OCI-LY7 (cell line): ENCODE measurements around the gene GALNT2. TPM values are rescaled to one million over a fixed set of nuclear protein-coding genes. Genes with fewer than 3 reads are reported as not detected.
A peak's percentile ranks its signal among the peaks of the same experiment; 100 is the strongest.

Experiments used
- BruUV-seq: library from RNA; stranded (reverse); fragments of 400-500 nt; replicated peaks from 2 replicates; lab custom pipeline; 2021; lab: Mats Ljungman, UMichigan
- CTCF ChIA-PET: fragments of 300-600 bp; sonication (Branson Sonifier 250); formaldehyde crosslinking; loops from one replicate; lab custom pipeline; 2022; ENCODE audit warnings: antibody characterized with exemption; ENCODE audit not compliant: unreplicated experiment; lab: Charles Lee
- POLR2A ChIA-PET: fragments of 300-600 bp; sonication (Branson Sonifier 250); formaldehyde crosslinking; loops from one replicate; lab custom pipeline; 2022; ENCODE audit warnings: antibody characterized with exemption; lab: Charles Lee
- DNase-seq: peaks from one replicate; pipeline ENCODE4 v3.0.0-alpha.2; 2015; ENCODE audit warnings: low spot score
- H2AFZ ChIP-seq: fragments of 200-600 bp; sonication (generic), shearing (Covaris generic); 2 replicates; pipeline ENCODE4 v1.6.1; 2014; ENCODE audit warnings: mild to moderate bottlenecking, antibody characterized with exemption, low read length, moderate library complexity
- H3K27ac ChIP-seq: fragments of 200-600 bp; sonication (generic); 2 replicates; pipeline ENCODE4 v1.5.1; 2014; ENCODE audit warnings: mixed run types, low read depth, mild to moderate bottlenecking, moderate library complexity, low read length, inconsistent platforms; ENCODE audit not compliant: poor library complexity, severe bottlenecking
- H3K36me3 ChIP-seq: fragments of 200-600 bp; sonication (generic); 2 replicates; pipeline ENCODE4 v1.6.1; 2014; ENCODE audit warnings: mild to moderate bottlenecking, antibody characterized with exemption, low read length, moderate library complexity, mixed read lengths; ENCODE audit not compliant: insufficient read depth
- H3K4me1 ChIP-seq: fragments of 200-600 bp; sonication (generic); 2 replicates; pipeline ENCODE4 v1.5.1; 2014; ENCODE audit warnings: mild to moderate bottlenecking, low read length; ENCODE audit not compliant: insufficient read depth, poor library complexity, severe bottlenecking
- H3K4me2 ChIP-seq: fragments of 200-600 bp; sonication (generic); 2 replicates; pipeline ENCODE4 v1.6.1; 2014; ENCODE audit warnings: mild to moderate bottlenecking, low read length
- H3K4me3 ChIP-seq: fragments of 200-600 bp; sonication (generic); 2 replicates; pipeline ENCODE4 v1.5.1; 2014; ENCODE audit warnings: mild to moderate bottlenecking, low read depth, low read length; ENCODE audit not compliant: poor library complexity, severe bottlenecking
- H3K79me2 ChIP-seq: fragments of 200-600 bp; sonication (generic); 2 replicates; pipeline ENCODE4 v1.6.1; 2016; ENCODE audit warnings: low read depth, mild to moderate bottlenecking, low read length, moderate library complexity, mixed read lengths; ENCODE audit not compliant: insufficient read depth
- H3K9me2 ChIP-seq: fragments of 200-600 bp; sonication (generic); 2 replicates; pipeline ENCODE4 v1.6.1; 2016; ENCODE audit warnings: mild to moderate bottlenecking, low read length, mixed read lengths; ENCODE audit not compliant: insufficient read depth
- H3K9me3 ChIP-seq: fragments of 200-600 bp; sonication (generic); 2 replicates; pipeline ENCODE4 v1.6.1; 2014; ENCODE audit warnings: mild to moderate bottlenecking, mixed run types, low read length, mixed read lengths
- H4K20me1 ChIP-seq: fragments of 200-600 bp; sonication (generic); 2 replicates; pipeline ENCODE4 v1.6.1; 2014; ENCODE audit warnings: mild to moderate bottlenecking, antibody characterized with exemption, low read length, moderate library complexity, mixed read lengths; ENCODE audit not compliant: insufficient read depth
- EZH2phosphoT487 ChIP-seq: fragments of 200-600 bp; sonication (generic); IDR thresholded peaks from 2 replicates; pipeline ENCODE4 v1.6.1; 2018; ENCODE audit warnings: low read depth, borderline replicate concordance, mild to moderate bottlenecking, mixed run types, antibody characterized with exemption, low read length, moderate library complexity, mixed read lengths
- intact Hi-C: fragments of 100-400 bp; cut with micrococcal nuclease; formaldehyde crosslinking; loops from one replicate; pipeline ENCODE4 v1.10.0; 2022; ENCODE audit not compliant: unreplicated experiment
- total RNA-seq, 2 experiments: library from RNA; depleted of rRNA in 1 of 2; stranded (reverse); fragments of >200 nt in 1 of 2; shearing (Covaris generic) in 1 of 2; gene quantifications; 2 replicates each; pipeline ENCODE4 v1.2.3, GENCODE V29; 2014 to 2022
- TF ChIP-seq, protein P1 (sequence below): fragments of 200-600 bp; sonication (generic); conservative IDR thresholded peaks from 2 replicates; pipeline ENCODE4 v1.5.1; 2014; ENCODE audit warnings: mild to moderate bottlenecking, antibody characterized with exemption, low read length, moderate library complexity, mixed read lengths

The GALNT2 gene
- total RNA-seq, 2 experiments from 2014 or later, result 29.9 to 67.3 TPM

DNA sequence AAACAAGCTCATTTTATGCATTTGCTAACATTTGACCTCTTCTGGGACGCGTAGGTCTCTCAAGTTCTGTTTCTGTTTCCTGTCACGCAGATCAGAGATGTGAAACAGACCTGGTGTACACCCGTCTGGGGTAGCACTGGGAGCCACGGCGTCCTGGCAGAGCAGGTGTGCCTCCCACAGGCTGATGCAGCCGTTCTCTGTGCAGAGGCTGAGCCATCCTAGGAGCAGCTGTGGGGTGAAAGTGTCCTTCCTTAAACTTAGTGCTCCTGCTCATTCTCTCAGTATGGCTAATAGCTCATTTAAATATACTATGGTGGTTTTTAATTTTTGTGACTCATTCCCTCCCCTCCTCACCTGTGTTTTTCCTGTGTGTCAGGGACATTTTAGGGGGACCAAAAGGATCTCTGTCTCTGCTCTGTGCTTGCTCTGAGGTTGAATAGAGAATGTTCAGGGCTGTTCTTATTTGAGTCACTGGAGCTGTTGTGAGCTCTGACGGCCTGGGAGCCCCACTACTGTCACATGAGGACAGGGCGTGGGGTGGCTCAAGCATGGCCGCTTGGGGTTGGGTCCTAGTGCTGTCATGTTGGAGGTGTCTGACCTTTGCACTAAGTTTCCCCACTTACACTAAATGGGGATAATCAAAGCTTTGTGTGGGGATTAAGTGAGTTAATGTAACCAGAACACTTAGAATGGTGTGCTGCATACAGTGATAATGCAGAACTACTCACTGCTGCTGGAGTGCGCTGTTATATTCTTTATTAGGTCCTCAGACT lies 43.0 kb downstream of the GALNT2 start:
- peak overlapping the region; percentile 25 for H3K4me3 ChIP-seq
- BruUV-seq, result no TSS peak
- CTCF ChIA-PET, result interaction anchor here (0.6 to 1.6 kb wide), 7 partner anchors 12 to 64 kb away, joined by 3 to 5 read pairs (median 3); no protein-coding TSS in a partner anchor
- peaks cover 41% of the 10 kb centered on the region; the same call in 1 of the 2 replicates for H3K79me2 ChIP-seq
- H4K20me1 ChIP-seq, result no peaks in the 10 kb centered on the region
- DNase-seq, result peak; percentile 88
- H3K4me2 ChIP-seq, result peak overlapping the region; percentile 56
- peaks cover 80% of the 10 kb centered on the region for H3K4me1 ChIP-seq
- intact Hi-C loops, result loop anchor here (1.0 to 5.0 kb wide), 3 partner anchors 13 to 253 kb away; no protein-coding TSS in a partner anchor
- TF ChIP-seq, protein P1, sequence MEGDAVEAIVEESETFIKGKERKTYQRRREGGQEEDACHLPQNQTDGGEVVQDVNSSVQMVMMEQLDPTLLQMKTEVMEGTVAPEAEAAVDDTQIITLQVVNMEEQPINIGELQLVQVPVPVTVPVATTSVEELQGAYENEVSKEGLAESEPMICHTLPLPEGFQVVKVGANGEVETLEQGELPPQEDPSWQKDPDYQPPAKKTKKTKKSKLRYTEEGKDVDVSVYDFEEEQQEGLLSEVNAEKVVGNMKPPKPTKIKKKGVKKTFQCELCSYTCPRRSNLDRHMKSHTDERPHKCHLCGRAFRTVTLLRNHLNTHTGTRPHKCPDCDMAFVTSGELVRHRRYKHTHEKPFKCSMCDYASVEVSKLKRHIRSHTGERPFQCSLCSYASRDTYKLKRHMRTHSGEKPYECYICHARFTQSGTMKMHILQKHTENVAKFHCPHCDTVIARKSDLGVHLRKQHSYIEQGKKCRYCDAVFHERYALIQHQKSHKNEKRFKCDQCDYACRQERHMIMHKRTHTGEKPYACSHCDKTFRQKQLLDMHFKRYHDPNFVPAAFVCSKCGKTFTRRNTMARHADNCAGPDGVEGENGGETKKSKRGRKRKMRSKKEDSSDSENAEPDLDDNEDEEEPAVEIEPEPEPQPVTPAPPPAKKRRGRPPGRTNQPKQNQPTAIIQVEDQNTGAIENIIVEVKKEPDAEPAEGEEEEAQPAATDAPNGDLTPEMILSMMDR, result peak; percentile 61
- TF ChIP-seq EZH2phosphoT487, result no peak
- POLR2A ChIA-PET, result interaction anchor here (0.6 to 4.5 kb wide), 13 partner anchors 11 to 553 kb away, joined by 3 to 40 read pairs (median 4); no protein-coding TSS in a partner anchor
- H3K36me3 ChIP-seq, result peaks cover 11% of the 10 kb centered on the region; the same call in 1 of the 2 replicates
- H3K9me2 ChIP-seq, result no peaks in the 10 kb centered on the region
- H2AFZ ChIP-seq, result no peak overlapping the region
- H3K27ac ChIP-seq, result peak overlapping the region; percentile 79
- H3K9me3 ChIP-seq, result no peaks in the 10 kb centered on the region

DNA sequence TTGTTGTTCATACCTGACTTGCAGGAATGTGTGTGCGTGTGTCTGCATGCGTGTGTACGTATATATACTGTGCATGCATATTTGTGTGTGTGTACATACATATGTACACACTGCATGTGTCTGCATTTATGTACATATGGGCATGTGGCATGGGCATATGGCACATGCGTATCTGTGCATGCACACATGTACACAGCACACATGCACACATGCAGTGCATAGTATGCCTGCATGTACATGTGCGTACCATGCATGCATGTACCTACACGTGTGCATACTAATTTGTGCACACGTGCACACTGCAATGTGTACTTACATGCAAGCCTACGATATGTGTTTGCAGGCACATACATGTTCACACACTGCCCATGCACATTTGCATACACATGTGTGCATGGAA lies 43.9 kb downstream of the GALNT2 start:
- no peak for DNase-seq
- Histone ChIP-seq H3K4me3 (no peak overlapping the region), H2AFZ (no peak overlapping the region), H3K9me3 (no peaks in the 10 kb centered on the region), H3K4me2 (peak overlapping the region; percentile 63), H3K4me1 (peaks cover 71% of the 10 kb centered on the region), H3K27ac (peak overlapping the region; percentile 79), H3K9me2 (no peaks in the 10 kb centered on the region), H4K20me1 (no peaks in the 10 kb centered on the region), H3K36me3 (peaks cover 11% of the 10 kb centered on the region; the same call in 1 of the 2 replicates), H3K79me2 (peaks cover 32% of the 10 kb centered on the region; the same call in 1 of the 2 replicates)
- intact Hi-C loops, result loop anchor here (1.0 to 5.0 kb wide), 3 partner anchors 12 to 254 kb away; no protein-coding TSS in a partner anchor
- CTCF ChIA-PET, result interaction anchor here (1.1 to 1.6 kb wide), 4 partner anchors 11 to 35 kb away, joined by 3 to 5 read pairs (median 4); no protein-coding TSS in a partner anchor
- POLR2A ChIA-PET, result interaction anchor here (1.0 to 4.5 kb wide), 6 partner anchors 10 to 262 kb away, joined by 3 to 40 read pairs (median 13); no protein-coding TSS in a partner anchor
- no TSS peak for BruUV-seq
- no peak for TF ChIP-seq EZH2phosphoT487
- TF ChIP-seq, protein P1, result no peak
